ENCODE measurements around the gene KIF23. TPM values are rescaled to one million over a fixed set of nuclear protein-coding genes. Genes with fewer than 3 reads are reported as not detected.
A peak's percentile ranks its signal among the peaks of the same experiment; 100 is the strongest.

KIF23 gene
- total and polyA plus RNA-seq, 5 donors, result 0.27 to 1.2 (median 0.78) TPM

DNA sequence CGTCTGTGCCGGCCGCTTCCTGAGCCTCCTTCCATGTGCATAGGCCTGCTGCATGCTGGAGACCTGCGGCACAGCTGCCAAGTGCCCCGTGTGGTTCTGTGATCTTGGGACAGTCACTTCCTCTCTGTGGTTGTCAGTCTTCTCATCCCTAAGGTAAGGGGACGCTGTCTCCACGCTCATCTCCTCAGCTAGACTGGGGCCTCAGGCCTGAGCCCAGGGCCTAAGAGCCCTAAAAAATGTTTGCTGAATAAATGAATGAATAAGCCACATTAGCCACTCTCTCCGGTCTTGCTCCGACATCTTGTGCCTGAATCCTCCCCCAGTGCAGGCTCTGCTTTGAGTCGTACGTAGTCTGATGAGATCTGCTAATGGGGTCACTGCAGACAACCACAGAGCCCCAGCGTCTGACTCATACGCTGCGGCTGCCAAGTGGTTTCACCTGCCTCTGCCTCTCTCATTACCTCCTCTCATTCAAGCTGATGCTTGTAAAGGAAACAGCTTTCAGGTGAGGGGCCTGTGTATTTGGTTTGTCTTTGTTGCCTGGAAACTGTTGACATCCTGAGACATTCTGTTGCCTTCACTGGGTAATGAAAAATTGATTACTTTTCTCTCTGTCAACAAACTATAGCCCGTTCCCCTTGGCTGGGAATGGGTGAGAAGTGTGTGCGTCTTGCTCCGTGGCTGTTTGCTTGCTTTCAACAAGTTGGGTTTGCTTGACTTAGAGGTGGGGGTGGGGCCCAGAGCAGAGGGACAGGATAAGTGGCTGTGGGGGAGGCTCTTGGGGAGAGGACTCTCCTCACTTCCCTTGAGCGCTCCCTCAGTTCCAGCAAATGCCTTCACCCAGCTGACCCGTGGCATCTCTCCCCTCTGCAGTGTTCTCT, 54.3 kb downstream of the KIF23 start:
- ATAC-seq (peak in 1 of 2 donors; percentile 9), DNase-seq (no peak)
- Histone ChIP-seq H3K27ac (ENCODE audit: low read length) (no peak overlapping the region), H3K4me3 (ENCODE audit: low read length) (no peak overlapping the region), H3K4me1 (ENCODE audit: control insufficient read depth, insufficient read depth, low read length) (no peaks in the 10 kb centered on the region), H3K27me3 (ENCODE audit: control insufficient read depth, insufficient read depth) (no peaks in the 10 kb centered on the region), H3K9me3 (ENCODE audit: control insufficient read depth, low read length) (no peaks in the 10 kb centered on the region)
- intact Hi-C loops (cut with DNase I), result no loop called here
- 80% methylated on average over 19 of the region's 19 CpGs for WGBS

DNA sequence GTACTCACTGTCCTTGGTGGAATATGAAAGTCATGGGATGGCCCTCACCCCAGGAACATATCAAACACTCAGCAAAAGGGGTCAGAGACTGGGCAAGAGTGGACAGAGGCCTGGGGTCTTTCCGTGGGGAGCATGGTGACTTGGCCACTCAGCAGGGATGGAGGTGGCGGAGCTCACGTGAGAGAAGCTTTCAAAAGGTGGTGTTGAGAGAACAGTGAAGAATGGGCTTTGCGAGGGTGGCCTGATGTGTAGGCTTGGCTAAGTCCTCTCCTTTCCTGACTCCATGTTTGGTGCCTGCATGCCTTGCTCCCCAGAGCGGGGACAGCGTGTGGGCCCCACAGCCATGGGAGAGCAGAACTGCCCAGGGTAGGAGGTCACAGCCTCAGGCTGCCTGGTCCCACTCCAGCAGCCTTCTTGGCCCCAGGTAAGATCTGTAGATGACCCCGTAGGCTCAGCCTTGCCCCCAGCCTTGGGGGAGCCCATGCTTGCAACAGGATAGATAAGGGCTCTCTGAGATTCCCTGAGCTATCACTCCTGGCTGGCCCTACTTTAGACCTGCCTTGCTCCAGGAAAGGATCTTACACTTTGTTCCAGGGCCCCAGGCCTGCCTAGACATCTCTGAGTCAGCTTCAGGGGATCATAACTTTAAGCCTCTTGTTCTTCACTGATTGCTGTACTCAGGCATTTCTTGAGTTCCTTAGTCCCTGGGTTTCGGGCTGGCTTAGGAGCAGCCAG, 55.5 kb downstream of the KIF23 start:
- DNase-seq, result no peak
- Histone ChIP-seq H3K9me3 (ENCODE audit: control insufficient read depth, low read length) (no peaks in the 10 kb centered on the region), H3K27ac (ENCODE audit: low read length) (no peak overlapping the region), H3K27me3 (ENCODE audit: control insufficient read depth, insufficient read depth) (no peaks in the 10 kb centered on the region), H3K4me3 (ENCODE audit: low read length) (no peak overlapping the region), H3K4me1 (ENCODE audit: control insufficient read depth, insufficient read depth, low read length) (no peaks in the 10 kb centered on the region)
- no peak for ATAC-seq
- 96% methylated on average over 8 of the region's 8 CpGs for WGBS
- intact Hi-C loops (cut with DNase I), result loop anchor here in 2 of 4 donors (5.0 to 10.0 kb wide), 2 partner anchors 895 to 1018 kb away; no protein-coding TSS in a partner anchor

DNA sequence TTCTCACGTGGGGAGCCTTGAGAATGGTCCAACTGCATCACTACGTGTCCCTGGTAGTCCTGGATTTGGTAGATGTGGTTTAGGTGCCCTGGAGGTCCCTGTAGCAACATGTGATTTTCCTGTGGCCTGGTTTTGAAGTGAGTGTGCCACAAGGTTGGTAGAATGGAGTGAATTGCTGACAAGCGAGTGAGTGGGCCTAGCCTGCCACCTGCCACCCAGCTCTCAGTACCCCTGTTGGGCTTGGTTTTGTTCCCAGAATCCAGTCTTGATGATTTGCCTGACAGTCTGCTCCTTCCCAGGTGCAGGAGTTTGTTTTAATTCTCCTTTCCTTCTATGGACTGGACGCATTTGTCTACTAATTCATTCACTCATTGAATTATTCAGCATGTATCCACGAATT, 57.9 kb downstream of the KIF23 start:
- H3K9me3 ChIP-seq (ENCODE audit: control insufficient read depth, low read length), result no peaks in the 10 kb centered on the region
- no peak overlapping the region for H3K27ac ChIP-seq (ENCODE audit: low read length)
- WGBS, result 82% methylated on average over 5 of the region's 5 CpGs
- no peak overlapping the region for H3K4me3 ChIP-seq (ENCODE audit: low read length)
- DNase-seq, result no peak
- ATAC-seq, result no peak
- no peaks in the 10 kb centered on the region for H3K4me1 ChIP-seq (ENCODE audit: control insufficient read depth, insufficient read depth, low read length)
- intact Hi-C loops (cut with DNase I), result loop anchor here in 2 of 4 donors (5.0 to 10.0 kb wide), 2 partner anchors 893 to 1015 kb away; no protein-coding TSS in a partner anchor
- H3K27me3 ChIP-seq (ENCODE audit: control insufficient read depth, insufficient read depth), result no peaks in the 10 kb centered on the region

DNA sequence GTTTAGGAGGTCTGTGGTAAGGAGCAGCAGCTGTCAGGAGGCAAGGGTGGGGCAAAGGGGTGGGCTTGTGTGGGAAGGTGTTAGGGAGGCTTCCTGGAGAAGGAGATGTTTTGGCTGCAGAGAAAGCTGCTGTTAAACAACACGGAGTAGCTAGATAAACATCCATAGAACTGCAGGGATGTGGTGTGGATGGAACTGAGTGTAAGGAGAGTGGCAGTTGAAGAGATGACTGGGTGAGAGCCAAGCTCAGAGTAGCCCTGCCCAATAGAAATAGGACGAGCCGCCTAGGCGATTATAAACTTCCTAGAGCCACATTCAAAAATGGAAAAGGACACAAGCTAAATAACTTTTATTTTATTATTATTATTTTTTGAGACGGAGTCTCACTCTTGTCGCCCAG, 58.4 kb downstream of the KIF23 start:
- Histone ChIP-seq H3K27me3 (ENCODE audit: control insufficient read depth, insufficient read depth) (no peaks in the 10 kb centered on the region), H3K9me3 (ENCODE audit: control insufficient read depth, low read length) (no peaks in the 10 kb centered on the region), H3K4me1 (ENCODE audit: control insufficient read depth, insufficient read depth, low read length) (no peaks in the 10 kb centered on the region), H3K27ac (ENCODE audit: low read length) (no peak overlapping the region), H3K4me3 (ENCODE audit: low read length) (no peak overlapping the region)
- intact Hi-C loops (cut with DNase I), result loop anchor here in 2 of 4 donors (5.0 to 10.0 kb wide), 2 partner anchors 892 to 1015 kb away; no protein-coding TSS in a partner anchor
- ATAC-seq, result peak in 1 of 2 donors; percentile 57
- DNase-seq, result no peak
- 55% methylated on average over 6 of the region's 6 CpGs for WGBS

DNA sequence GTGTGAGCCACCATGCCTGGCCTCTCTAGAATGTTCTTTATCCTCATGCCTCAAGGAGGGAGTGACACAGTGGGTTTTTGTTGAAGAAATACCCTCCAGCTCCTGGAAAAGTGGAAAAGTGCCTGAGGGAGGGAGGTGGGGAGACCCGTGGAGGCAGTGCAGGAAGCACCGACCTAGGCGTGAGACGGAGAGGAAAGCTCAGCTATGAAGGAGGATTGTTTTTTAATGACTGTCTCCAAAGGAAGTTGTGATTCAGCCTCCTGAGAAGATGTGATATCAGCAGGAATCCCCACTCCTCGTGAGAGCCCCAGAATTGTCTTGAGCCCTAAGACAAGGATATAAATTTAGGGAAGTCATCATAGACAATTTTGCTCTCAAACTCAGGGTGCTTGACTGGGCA, 60.1 kb downstream of the KIF23 start:
- DNase-seq, result no peak
- Histone ChIP-seq H3K27me3 (ENCODE audit: control insufficient read depth, insufficient read depth) (no peaks in the 10 kb centered on the region), H3K4me3 (ENCODE audit: low read length) (no peak overlapping the region), H3K4me1 (ENCODE audit: control insufficient read depth, insufficient read depth, low read length) (no peaks in the 10 kb centered on the region), H3K27ac (ENCODE audit: low read length) (no peak overlapping the region), H3K9me3 (ENCODE audit: control insufficient read depth, low read length) (no peaks in the 10 kb centered on the region)
- ATAC-seq, result no peak
- intact Hi-C loops (cut with DNase I), result loop anchor here in 2 of 4 donors (5.0 to 10.0 kb wide), 2 partner anchors 891 to 1013 kb away; no protein-coding TSS in a partner anchor
- WGBS, result 60% methylated on average over 5 of the region's 5 CpGs

DNA sequence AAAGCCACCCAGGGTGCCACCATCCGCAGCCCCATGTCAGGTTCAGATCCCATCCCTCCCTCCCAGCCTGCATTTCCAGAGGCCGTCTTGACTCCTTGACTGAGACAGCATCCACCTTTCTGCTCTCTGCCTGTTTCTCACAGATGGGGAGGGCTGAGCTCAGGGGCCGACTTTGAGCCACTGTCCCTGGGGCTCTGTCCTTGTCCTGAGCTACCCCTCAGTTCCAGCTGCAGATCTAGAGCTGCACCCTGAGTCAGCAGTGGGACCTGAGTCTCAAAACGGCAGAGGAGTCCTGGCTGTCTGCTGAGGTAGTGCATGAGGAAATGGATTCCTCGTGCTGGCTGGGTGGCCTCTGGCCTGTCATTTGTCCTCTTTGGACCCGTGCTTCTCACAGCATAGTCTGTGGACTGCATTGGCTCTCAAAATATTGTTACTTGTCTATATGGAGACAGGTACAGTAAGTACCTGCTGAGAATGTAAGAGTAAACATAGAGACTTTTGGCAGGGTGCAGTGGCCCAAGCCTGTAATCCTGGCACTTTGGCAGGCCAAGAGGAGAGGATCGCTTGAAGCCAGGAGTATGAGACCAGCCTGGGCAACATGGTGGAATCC, 60.8 kb downstream of the KIF23 start:
- intact Hi-C loops (cut with DNase I), result loop anchor here (5.0 to 10.0 kb wide), 3 partner anchors 890 to 1012 kb away; no protein-coding TSS in a partner anchor
- DNase-seq (no peak), ATAC-seq (no peak)
- WGBS, result 74% methylated on average over 7 of the region's 7 CpGs
- Histone ChIP-seq H3K9me3 (ENCODE audit: control insufficient read depth, low read length) (no peaks in the 10 kb centered on the region), H3K4me3 (ENCODE audit: low read length) (no peak overlapping the region), H3K27ac (ENCODE audit: low read length) (no peak overlapping the region), H3K27me3 (ENCODE audit: control insufficient read depth, insufficient read depth) (no peaks in the 10 kb centered on the region), H3K4me1 (ENCODE audit: control insufficient read depth, insufficient read depth, low read length) (no peaks in the 10 kb centered on the region)

DNA sequence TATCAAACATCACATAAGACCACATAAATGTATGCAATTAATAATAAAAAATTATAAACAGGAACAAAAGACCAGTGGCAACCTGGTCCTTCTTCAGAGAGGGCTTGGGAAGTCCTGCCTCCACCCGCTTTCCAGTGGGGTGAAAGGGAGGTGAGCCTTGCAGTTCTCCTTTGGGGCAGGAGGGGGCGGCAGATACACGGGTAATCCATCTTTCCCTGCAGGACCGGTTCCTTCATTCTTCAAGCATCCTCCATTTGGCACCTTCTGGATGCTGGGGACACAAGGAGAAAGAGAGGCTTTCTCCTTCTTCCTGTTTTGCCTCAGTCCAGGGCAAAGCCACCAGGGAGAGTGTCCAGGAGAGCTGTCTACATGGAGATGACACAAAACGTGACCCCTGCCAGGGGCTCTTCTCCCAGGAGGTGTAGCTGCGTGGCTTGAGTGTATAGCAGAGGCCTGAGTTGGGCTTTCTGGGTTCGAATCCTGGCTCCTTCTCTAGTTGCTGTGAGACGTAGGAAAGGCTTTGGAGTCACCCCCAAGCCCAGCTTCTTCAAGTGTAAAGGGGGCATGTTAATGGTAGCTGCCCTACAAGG, 61.7 kb downstream of the KIF23 start:
- H3K4me1 ChIP-seq (ENCODE audit: control insufficient read depth, insufficient read depth, low read length), result no peaks in the 10 kb centered on the region
- DNase-seq, result peak; percentile 74 to 92 (median 89)
- H3K4me3 ChIP-seq (ENCODE audit: low read length), result no peak overlapping the region
- ATAC-seq, result peak; percentile 75 to 80
- WGBS, result 36% methylated on average over 8 of the region's 8 CpGs
- no peaks in the 10 kb centered on the region for H3K9me3 ChIP-seq (ENCODE audit: control insufficient read depth, low read length)
- intact Hi-C loops (cut with DNase I), result loop anchor here in 3 of 4 donors (5.0 to 10.0 kb wide), 3 partner anchors 889 to 1011 kb away; no protein-coding TSS in a partner anchor
- no peaks in the 10 kb centered on the region for H3K27me3 ChIP-seq (ENCODE audit: control insufficient read depth, insufficient read depth)
- H3K27ac ChIP-seq (ENCODE audit: low read length), result no peak overlapping the region

DNA sequence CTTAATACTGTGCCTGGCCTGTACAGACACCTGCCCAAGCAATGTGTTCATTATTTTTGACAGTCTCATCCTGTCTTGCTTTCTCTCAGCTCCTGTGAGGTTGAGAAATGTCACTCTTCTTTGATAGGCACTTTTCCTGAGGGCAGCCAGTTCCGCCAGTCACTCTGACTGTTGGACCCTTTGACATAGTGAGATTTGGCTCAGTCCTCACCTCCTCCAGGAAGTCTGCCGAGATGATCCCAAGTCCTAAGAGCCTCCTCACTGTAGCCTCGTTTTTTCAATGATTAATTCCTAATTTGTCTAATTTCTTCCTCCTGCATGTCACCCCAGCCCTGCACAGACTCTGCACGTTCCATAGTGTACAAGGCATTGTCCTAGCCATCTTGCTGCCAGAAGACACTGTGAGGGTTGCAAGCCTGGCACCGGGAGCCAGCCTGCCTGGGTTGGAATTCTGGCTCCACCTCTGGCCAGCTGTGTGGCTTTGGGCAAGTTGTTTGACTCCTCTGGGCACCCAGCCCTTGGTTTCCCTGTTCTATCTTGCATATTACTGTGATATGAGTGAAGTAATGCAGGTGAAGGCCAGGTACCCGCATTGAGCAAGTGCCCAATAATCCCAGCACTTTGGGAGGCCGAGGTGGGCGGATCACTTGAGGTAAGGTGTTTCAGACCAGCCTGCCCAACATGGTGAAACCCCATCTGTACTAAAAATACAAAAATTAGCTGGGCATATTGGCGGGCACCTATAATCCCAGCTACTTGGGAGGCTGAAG, 62.7 kb downstream of the KIF23 start:
- H3K9me3 ChIP-seq (ENCODE audit: control insufficient read depth, low read length), result no peaks in the 10 kb centered on the region
- WGBS, result 84% methylated on average over 9 of the region's 9 CpGs
- H3K27ac ChIP-seq (ENCODE audit: low read length), result no peak overlapping the region
- intact Hi-C loops (cut with DNase I), result loop anchor here in 3 of 4 donors (5.0 to 10.0 kb wide), 3 partner anchors 888 to 1010 kb away; no protein-coding TSS in a partner anchor
- DNase-seq, result no peak
- H3K27me3 ChIP-seq (ENCODE audit: control insufficient read depth, insufficient read depth), result no peaks in the 10 kb centered on the region
- no peak for ATAC-seq
- no peaks in the 10 kb centered on the region for H3K4me1 ChIP-seq (ENCODE audit: control insufficient read depth, insufficient read depth, low read length)
- H3K4me3 ChIP-seq (ENCODE audit: low read length), result no peak overlapping the region

DNA sequence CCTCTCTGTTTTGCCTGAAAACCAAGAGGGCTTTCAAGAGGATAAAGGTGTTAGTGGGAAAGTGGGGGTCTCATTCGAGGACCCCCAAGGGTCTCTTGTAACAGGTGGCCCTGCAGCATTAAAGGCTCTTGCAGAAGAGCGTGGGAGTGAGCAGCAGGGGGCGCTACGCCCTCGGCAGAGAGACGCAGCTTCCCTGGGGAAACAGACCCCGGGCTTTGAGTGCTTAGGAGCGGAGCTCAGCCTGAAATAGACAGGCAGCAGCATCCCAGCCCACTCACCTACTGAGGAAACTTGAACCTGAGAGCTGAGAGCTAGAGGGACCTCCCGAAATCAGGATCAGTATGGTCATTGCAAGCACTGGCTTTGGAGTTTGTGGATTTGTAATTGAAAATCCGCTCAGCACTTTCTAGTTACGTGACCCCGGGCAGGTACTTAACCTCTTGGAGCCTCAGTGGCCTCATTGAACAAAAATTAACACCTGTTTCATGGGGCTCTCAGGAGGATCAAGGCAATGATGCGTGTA, 64.2 kb downstream of the KIF23 start:
- peak; percentile 41 to 82 (median 78) for DNase-seq

More for the DNA sequence above, 64.2 kb downstream of the KIF23 start:
- peak; percentile 8 to 62 for ATAC-seq
- intact Hi-C loops (cut with DNase I), result loop anchor here in 3 of 4 donors (5.0 to 10.0 kb wide), 3 partner anchors 886 to 1009 kb away; no protein-coding TSS in a partner anchor
- 33% methylated on average over 13 of the region's 13 CpGs for WGBS
- H3K4me3 ChIP-seq (ENCODE audit: low read length), result no peak overlapping the region
- no peak overlapping the region for H3K27ac ChIP-seq (ENCODE audit: low read length)
- no peaks in the 10 kb centered on the region for H3K9me3 ChIP-seq (ENCODE audit: control insufficient read depth, low read length)
- no peaks in the 10 kb centered on the region for H3K27me3 ChIP-seq (ENCODE audit: control insufficient read depth, insufficient read depth)
- no peaks in the 10 kb centered on the region for H3K4me1 ChIP-seq (ENCODE audit: control insufficient read depth, insufficient read depth, low read length)

All from right cardiac atrium (tissue), 5 donors.